Measurements from ENCODE around the gene KRTAP12-3. TPM values are rescaled to one million over a fixed set of nuclear protein-coding genes. Genes with fewer than 3 reads are reported as not detected.
"Not testable (repeated sequence)": the region's sequence is repeated elsewhere in the genome, so short reads cannot be mapped to it uniquely, and the experiment has no call there.

KRTAP12-3 gene
- total RNA-seq, 2 donors from 2014 or later, result not detected

DNA sequence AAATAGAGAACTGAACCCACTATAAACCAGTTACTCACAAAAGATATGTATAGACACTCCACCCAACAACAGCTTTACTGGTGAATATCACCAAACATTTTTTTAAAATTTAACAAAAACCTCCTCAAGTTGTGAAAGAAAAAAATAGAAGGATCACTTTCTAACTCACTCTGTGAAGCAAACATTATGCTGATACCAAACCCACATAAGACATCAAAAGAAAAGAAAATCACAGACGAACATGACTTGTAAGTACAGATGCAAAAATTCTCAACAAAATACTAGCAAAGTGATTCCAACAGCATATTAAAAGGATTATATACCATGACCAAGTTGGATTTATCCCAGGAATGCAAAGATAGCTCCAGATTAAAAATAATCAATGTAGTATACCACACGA, 34.0 kb downstream of the KRTAP12-3 start:
- Histone ChIP-seq H3K4me3 (no peak overlapping the region), H3K27me3 (no peaks in the 10 kb centered on the region), H3K36me3 (no peaks in the 10 kb centered on the region), H3K27ac (no peak overlapping the region), H3K4me1 (no peaks in the 10 kb centered on the region), H3K9me3 (peaks cover 5 to 18% of the 10 kb centered on the region in 2 donors)
- DNase-seq (ENCODE audit: low spot score), result no peak
- no peak for TF ChIP-seq CTCF (IDR thresholded peaks at IDR 0.05)

GRCh38 chr21:44692798-44693512, 35.2 kb downstream of the KRTAP12-3 start:
- no peaks in the 10 kb centered on the region for H3K27me3 ChIP-seq
- no peak overlapping the region for H3K4me3 ChIP-seq
- DNase-seq (ENCODE audit: low spot score), result no peak
- H3K27ac ChIP-seq, result no peak overlapping the region
- TF ChIP-seq CTCF (IDR thresholded peaks at IDR 0.05), result no peak
- H3K9me3 ChIP-seq, result peaks cover 5 to 18% of the 10 kb centered on the region in 2 donors
- H3K4me1 ChIP-seq, result no peaks in the 10 kb centered on the region
- H3K36me3 ChIP-seq, result no peaks in the 10 kb centered on the region

DNA sequence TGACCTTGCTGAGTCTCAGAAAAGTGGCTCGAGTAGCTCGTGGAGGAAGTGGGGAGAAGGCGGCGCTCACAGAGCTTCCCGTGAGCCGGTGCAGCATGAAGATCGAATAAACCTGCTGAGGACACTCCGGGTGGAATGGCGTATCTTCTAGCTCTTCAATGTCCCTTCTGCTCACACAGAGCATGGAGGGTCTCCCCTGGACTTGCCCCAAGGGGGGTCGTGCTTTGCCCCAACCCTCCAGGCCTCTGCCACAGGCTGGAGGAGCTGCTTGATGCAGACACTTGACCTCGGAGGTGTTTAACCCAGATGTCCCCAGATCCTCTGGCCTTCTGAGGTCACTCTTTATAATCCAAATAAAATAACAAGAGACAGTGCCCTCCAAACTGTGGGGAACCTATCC, 37.0 kb downstream of the KRTAP12-3 start:
- Histone ChIP-seq H3K4me3 (no peak overlapping the region), H3K36me3 (no peaks in the 10 kb centered on the region), H3K27ac (no peak overlapping the region), H3K27me3 (no peaks in the 10 kb centered on the region), H3K4me1 (no peaks in the 10 kb centered on the region), H3K9me3 (peaks cover 5 to 18% of the 10 kb centered on the region in 2 donors)
- peak; percentile 34 for DNase-seq (ENCODE audit: low spot score)
- no peak for TF ChIP-seq CTCF (IDR thresholded peaks at IDR 0.05)

DNA sequence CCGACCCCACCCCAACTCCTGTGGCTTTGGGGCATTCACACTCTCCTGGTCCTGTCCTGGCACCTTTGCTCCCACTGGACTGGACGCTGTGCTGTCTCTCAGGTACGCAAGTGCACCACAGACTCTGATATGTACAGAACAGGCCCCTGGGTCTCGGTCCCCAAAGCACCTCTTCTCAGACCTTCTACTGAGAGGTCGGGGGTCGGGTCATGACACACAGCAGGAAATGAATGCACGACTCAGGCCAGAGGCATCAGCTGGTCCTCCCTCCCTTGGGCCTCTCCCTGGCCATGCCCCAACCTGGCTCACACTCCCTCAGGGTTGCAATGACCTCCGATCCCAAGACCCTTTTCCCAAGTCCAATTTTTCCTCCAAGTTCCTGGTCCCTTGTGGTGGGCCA, 37.5 kb downstream of the KRTAP12-3 start:
- no peaks in the 10 kb centered on the region for H3K4me1 ChIP-seq
- peak; percentile 46 for DNase-seq (ENCODE audit: low spot score)
- TF ChIP-seq CTCF (IDR thresholded peaks at IDR 0.05), result no peak
- H3K36me3 ChIP-seq, result no peaks in the 10 kb centered on the region
- no peak overlapping the region for H3K4me3 ChIP-seq
- H3K27ac ChIP-seq, result no peak overlapping the region
- peaks cover 5 to 18% of the 10 kb centered on the region in 2 donors for H3K9me3 ChIP-seq
- no peaks in the 10 kb centered on the region for H3K27me3 ChIP-seq

DNA sequence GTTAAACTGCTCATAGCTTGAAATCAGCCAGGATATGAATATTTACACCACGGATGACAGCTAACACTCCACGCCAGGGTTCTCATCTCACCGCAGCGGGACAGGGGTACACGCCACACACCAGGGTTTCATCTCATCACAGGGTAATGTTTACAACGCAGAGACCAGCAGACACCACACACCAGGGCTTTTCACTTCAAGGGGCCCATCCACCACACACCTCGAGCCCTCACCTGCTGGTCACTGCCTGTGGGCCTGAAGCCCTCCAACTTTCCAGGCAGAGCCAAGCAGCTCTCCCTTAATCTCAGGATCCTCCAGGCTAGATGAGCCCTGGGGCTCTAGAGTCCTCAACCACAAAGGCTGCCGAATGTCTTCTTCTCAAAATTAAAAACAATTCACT, 37.9 kb downstream of the KRTAP12-3 start:
- no peak overlapping the region for H3K4me3 ChIP-seq
- peaks cover 5 to 18% of the 10 kb centered on the region in 2 donors for H3K9me3 ChIP-seq
- no peaks in the 10 kb centered on the region for H3K4me1 ChIP-seq
- no peaks in the 10 kb centered on the region for H3K36me3 ChIP-seq
- H3K27me3 ChIP-seq, result no peaks in the 10 kb centered on the region
- no peak overlapping the region for H3K27ac ChIP-seq
- peak; percentile 9 for DNase-seq (ENCODE audit: low spot score)
- TF ChIP-seq CTCF (IDR thresholded peaks at IDR 0.05), result no peak

DNA sequence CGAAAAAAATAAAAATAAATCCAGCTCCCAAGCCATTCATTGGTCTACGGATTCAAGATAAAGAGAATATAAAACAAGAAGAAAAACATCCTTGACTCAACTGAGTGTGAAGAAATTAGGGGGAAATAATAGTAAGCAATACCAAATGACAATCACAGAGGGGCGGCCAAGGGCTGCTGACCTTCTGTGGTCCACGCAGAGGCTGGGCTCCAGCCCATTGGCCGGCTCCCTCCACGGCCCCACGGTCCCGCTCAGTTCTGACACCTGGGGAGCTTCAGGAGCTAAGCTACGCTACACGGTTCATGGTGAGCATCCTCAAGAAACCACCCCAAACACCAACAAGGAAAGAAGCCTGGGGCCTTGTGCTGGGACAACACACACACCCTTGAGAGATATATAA, 38.8 kb downstream of the KRTAP12-3 start:
- H3K4me3 ChIP-seq, result no peak overlapping the region
- no peak overlapping the region for H3K27ac ChIP-seq
- peaks cover 5 to 18% of the 10 kb centered on the region in 2 donors for H3K9me3 ChIP-seq
- H3K4me1 ChIP-seq, result no peaks in the 10 kb centered on the region
- no peaks in the 10 kb centered on the region for H3K27me3 ChIP-seq
- H3K36me3 ChIP-seq, result no peaks in the 10 kb centered on the region
- TF ChIP-seq CTCF (IDR thresholded peaks at IDR 0.05), result no peak
- DNase-seq (ENCODE audit: low spot score), result peak; percentile 38

DNA sequence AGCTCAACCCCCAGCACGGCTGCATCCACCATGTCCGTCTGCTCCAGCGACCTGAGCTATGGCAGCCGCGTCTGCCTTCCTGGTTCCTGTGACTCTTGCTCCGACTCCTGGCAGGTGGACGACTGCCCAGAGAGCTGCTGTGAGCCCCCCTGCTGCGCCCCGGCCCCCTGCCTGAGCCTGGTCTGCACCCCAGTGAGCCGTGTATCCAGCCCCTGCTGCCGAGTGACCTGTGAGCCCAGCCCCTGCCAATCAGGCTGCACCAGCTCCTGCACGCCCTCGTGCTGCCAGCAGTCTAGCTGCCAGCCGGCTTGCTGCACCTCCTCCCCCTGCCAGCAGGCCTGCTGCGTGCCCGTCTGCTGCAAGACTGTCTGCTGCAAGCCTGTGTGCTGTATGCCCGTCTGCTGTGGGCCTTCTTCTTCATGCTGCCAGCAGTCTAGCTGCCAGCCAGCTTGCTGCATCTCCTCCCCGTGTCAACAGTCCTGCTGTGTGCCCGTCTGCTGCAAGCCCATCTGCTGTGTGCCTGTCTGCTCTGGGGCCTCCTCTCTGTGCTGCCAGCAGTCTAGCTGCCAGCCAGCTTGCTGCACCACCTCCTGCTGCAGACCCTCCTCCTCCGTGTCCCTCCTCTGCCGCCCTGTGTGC, 39.6 kb downstream of the KRTAP12-3 start, which contains the start of gene KRTAP10-12:
Gene KRTAP10-12 (plus strand): TSS at position 1 of the 639 bp plus-strand sequence. CDS start 30 bp downstream, at position 31.
- peak; percentile 46 for DNase-seq (ENCODE audit: low spot score)
- not testable (repeated sequence) for H3K36me3 ChIP-seq, H3K4me3 ChIP-seq, H3K27ac ChIP-seq, H3K27me3 ChIP-seq, H3K4me1 ChIP-seq
- peaks cover 5 to 18% of the 10 kb centered on the region in 2 donors for H3K9me3 ChIP-seq
